Neural crest cell (in vitro differentiated cells): ENCODE data around the gene GPR26. TPM values are rescaled to one million over a fixed set of nuclear protein-coding genes. Genes with fewer than 3 reads are reported as not detected.

ENCODE experiments used
- DNase-seq: peaks from one replicate; pipeline ENCODE4 v3.0.0; 2021; ENCODE audit warnings: low read depth, mixed read lengths, low spot score
- H3K27ac Mint-ChIP-seq: one replicate; pipeline ENCODE4 v1.8.0; 2021; ENCODE audit warnings: mild to moderate bottlenecking, mixed read lengths; ENCODE audit not compliant: unreplicated experiment
- H3K27me3 Mint-ChIP-seq: 2 replicates; pipeline ENCODE4 v1.8.0; 2021; ENCODE audit warnings: low read depth, mild to moderate bottlenecking, mixed read lengths
- H3K36me3 Mint-ChIP-seq: 2 replicates; pipeline ENCODE4 v1.8.0; 2021; ENCODE audit warnings: low read depth, mild to moderate bottlenecking, mixed read lengths
- H3K4me1 Mint-ChIP-seq: 2 replicates; pipeline ENCODE4 v1.8.0; 2021; ENCODE audit warnings: mixed read lengths
- H3K4me3 Mint-ChIP-seq: one replicate; pipeline ENCODE4 v1.8.0; 2021; ENCODE audit warnings: mild to moderate bottlenecking, mixed read lengths
- H3K9me3 Mint-ChIP-seq: 2 replicates; pipeline ENCODE4 v1.8.0; 2021; ENCODE audit warnings: mixed read lengths
- CTCF ChIP-seq: fragments of 200-600 bp; sonication (generic); conservative IDR thresholded peaks from 2 replicates; pipeline ENCODE4 v1.5.0; 2021; ENCODE audit warnings: antibody characterized with exemption, mild to moderate bottlenecking
- total RNA-seq: library from RNA; stranded (reverse); gene quantifications from 2 replicates; pipeline ENCODE4 v1.2.1, GENCODE V29; 2021

The GPR26 gene
- total RNA-seq, 1 donor from 2014 or later: not detected

GRCh38 chr10:123704076-123704475, 37.9 kb downstream of the GPR26 start:
- Mint-ChIP-seq H3K36me3 (no peaks in the 10 kb centered on the region), H3K27ac (no peak overlapping the region), H3K9me3 (no peaks in the 10 kb centered on the region), H3K27me3 (peaks cover 32% of the 10 kb centered on the region), H3K4me3 (no peak overlapping the region), H3K4me1 (peaks cover 4% of the 10 kb centered on the region)
- TF ChIP-seq CTCF: no peak
- DNase-seq: no peak

- Mint-ChIP-seq H3K27ac (no peak overlapping the region), H3K4me3 (no peak overlapping the region), H3K27me3 (peaks cover 34% of the 10 kb centered on the region), H3K4me1 (peaks cover 4% of the 10 kb centered on the region), H3K9me3 (no peaks in the 10 kb centered on the region), H3K36me3 (no peaks in the 10 kb centered on the region)
- DNase-seq: no peak
- no peak for TF ChIP-seq CTCF
These were observed 38.7 kb downstream of the GPR26 start for GRCh38 chr10:123704812-123705211.

GRCh38 chr10:123706236-123706635, 40.1 kb downstream of the GPR26 start:
- Mint-ChIP-seq H3K27ac (no peak overlapping the region), H3K27me3 (peaks cover 35% of the 10 kb centered on the region), H3K36me3 (no peaks in the 10 kb centered on the region), H3K9me3 (no peaks in the 10 kb centered on the region), H3K4me1 (peaks cover 4% of the 10 kb centered on the region), H3K4me3 (no peak overlapping the region)
- DNase-seq: no peak
- no peak for TF ChIP-seq CTCF

GRCh38 chr10:123715546-123715945, 49.4 kb downstream of the GPR26 start:
- no peak for TF ChIP-seq CTCF
- Mint-ChIP-seq H3K9me3 (peaks cover 14% of the 10 kb centered on the region), H3K27me3 (peaks cover 41% of the 10 kb centered on the region), H3K27ac (no peak overlapping the region), H3K4me3 (no peak overlapping the region), H3K36me3 (no peaks in the 10 kb centered on the region), H3K4me1 (no peaks in the 10 kb centered on the region)
- DNase-seq: no peak

GRCh38 chr10:123717336-123717735, 51.2 kb downstream of the GPR26 start:
- DNase-seq: no peak
- peaks cover 14% of the 10 kb centered on the region for H3K9me3 Mint-ChIP-seq
- H3K4me1 Mint-ChIP-seq: no peaks in the 10 kb centered on the region
- no peak overlapping the region for H3K27ac Mint-ChIP-seq
- no peak overlapping the region for H3K4me3 Mint-ChIP-seq
- H3K36me3 Mint-ChIP-seq: no peaks in the 10 kb centered on the region
- H3K27me3 Mint-ChIP-seq: peaks cover 43% of the 10 kb centered on the region
- TF ChIP-seq CTCF: no peak
